Cerebellar cortex (tissue), 1 donor: ENCODE results near the gene SNX33.
"Not testable (repeated sequence)": the region's sequence is repeated elsewhere in the genome, so short reads cannot be mapped to it uniquely, and the experiment has no call there.

Experiments used
- DNase-seq: peaks from one replicate; pipeline ENCODE4 v3.0.0-alpha.2; 2015; ENCODE audit warnings: low spot score

The SNX33 gene, protein sequence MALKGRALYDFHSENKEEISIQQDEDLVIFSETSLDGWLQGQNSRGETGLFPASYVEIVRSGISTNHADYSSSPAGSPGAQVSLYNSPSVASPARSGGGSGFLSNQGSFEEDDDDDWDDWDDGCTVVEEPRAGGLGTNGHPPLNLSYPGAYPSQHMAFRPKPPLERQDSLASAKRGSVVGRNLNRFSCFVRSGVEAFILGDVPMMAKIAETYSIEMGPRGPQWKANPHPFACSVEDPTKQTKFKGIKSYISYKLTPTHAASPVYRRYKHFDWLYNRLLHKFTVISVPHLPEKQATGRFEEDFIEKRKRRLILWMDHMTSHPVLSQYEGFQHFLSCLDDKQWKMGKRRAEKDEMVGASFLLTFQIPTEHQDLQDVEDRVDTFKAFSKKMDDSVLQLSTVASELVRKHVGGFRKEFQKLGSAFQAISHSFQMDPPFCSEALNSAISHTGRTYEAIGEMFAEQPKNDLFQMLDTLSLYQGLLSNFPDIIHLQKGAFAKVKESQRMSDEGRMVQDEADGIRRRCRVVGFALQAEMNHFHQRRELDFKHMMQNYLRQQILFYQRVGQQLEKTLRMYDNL

DNA sequence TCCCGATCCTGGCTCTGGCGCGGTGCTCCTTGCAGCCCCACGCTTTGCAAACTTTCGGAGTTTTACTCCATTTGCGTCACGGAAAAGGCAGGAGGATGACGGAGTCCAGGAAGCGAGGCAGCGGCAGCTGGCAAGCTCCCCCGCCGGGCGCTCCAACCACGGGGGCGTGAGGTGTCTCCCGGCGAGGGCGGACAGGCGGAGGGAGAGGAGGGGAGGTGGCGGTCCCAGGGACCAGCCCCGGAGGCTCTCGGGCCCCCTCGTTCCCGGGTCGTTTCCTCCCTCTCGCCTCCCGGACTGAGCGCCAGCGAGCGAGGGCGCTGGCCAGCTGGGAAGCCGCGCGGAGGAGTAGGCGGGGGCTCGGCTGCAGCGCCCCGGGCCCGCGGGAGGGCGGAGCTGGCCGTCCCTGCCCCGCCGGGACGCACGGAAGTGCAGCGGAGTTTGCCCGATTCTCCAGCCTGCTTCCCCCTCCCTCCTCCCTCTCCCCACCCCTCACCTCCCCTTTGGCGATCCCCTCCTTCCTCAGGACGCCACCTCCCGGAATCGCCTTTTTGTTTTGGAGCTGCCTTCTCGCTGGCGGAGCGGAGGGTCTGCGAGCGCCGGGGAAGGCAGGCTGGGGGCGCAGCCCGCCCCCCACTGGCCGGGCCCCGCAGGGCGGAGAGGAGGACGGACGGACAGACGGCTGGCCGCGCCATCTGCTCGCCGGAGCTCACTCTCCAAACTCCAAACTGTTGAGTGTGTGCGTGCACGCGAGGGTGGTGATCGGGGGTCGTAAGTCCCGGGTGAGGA, at the start of gene SNX33:
SNX33 (plus strand) TSS at position 543 of the 786 bp plus-strand sequence. CDS start 1,191 bp downstream, outside the sequence.
- peak; percentile 70 for DNase-seq

DNA sequence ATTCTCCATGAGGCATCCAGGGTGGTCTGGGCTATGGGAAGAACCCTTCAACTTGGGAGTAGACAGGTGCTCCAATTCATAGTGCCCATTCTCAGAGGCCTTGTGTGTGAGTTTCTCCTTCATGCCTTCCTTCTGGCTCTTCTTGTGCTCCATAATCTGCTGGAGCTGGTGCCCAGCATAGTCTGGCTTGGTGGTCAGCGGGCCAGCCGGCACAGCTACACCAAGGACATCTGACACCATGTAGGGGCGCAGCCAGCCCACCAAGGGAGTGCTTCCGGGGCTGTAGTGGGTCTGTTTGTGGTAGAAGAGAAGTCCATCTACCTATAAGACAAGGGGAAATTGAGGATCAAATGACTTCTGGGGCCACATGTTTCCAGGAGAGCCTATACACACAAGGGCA, 49.4 kb upstream of the SNX33 start:
- no peak for DNase-seq

GRCh38 chr15:75599401-75599800, 48.3 kb upstream of the SNX33 start:
- DNase-seq = no peak

DNA sequence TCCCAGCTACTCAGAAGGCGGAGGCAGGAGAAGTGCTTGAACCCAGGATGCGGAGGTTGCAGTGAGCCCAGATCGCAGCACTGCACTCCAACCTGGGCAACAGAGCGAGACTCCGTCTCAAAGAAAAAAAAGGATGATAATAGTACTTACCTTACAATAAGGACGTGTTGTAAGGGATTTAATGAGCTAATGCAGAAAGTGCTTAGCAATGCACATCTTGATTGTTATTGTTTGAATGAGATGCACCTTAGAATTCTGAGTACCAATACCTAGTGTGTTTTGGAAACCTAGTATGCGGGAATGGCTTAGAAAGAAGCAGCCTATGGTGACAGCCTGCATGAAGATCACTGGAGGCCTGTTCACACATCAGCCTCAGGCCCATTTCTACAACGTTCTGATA, 41.7 kb upstream of the SNX33 start:
- DNase-seq = no peak

GRCh38 chr15:75606711-75607699, 40.7 kb upstream of the SNX33 start:
- no peak for DNase-seq

DNA sequence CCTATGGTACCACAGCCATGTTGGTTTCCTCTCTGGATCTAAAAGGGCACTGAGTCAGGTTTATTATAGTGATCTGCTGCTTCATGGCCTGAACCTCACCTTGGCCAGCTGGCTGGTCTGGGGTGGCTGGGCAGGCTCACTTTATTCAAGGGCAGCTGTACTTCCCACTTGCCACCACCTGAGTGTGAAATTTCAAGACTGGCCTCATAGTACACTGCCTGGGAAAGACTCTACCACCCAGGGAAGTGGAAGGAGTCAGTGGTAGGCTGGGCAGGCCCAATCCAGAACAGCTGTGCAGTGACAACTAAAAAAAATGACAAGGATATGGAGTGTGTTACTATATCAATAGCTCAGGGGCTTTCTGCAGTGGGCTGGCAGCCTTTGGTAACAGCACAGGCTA, 30.9 kb upstream of the SNX33 start:
- no peak for DNase-seq

DNA sequence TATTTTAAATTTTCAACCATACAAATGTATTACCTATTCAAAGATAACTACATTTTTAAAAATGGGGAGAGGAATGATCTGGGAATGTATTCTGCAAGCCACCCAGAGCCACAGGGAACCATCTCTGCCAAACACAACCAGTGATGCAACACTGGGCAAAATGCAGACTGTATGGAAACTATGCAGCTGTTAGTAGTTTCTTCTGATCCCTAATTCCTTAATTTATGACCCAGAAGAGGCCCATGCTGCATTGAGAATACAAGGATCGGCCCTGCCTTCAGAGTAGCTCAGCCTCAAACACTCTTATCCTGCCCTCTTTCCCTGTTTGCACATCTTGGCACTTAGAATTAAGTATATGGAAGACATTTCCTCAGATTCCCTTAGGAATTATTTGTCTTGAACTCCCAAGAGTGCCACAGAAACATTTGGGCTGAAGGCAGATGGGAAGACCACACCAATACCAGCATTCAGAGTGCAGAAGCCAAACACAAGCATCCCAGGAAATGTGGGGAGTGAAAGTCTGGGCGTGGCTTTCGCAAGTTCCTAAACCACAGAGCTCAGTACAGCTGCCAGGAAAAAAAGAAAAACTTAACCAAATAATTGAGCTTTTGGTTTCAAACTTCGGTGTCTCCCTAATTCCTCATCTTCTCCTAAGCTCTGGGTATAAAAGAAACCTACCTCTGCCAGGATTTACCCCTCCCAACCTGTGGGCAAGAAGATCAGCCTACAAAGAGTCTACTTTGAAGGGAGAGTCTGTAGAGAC, 27.5 kb upstream of the SNX33 start:
- DNase-seq = no peak

DNA sequence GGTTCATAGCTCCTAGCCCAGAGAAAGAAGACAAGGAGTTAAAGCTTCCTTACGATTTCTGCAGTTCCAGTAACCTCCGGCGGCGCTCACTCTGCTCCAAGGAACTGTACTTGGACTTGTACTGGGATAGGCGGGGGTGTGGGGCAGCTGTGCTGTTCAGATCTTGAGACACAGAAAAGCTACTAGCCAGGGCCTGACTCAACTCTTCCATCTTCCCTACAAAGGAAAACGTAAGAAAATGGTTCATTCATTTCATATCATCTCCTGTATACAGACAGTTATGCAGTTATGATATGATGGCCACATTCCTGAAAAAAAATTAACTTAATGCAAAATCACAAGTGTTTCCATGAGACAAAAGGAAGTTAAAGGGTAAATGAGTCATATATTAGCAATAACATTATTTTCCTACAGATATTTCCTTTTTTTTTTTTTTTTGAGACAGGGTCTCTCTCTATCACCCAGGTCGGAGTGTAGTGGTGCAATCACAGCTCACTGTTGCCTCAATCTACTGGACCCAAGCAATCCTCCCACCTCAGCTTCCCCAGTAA, 26.8 kb upstream of the SNX33 start:
- DNase-seq = peak; percentile 42

- DNase-seq = no peak
These were observed 25.2 kb upstream of the SNX33 start for GRCh38 chr15:75622505-75622904.

DNA sequence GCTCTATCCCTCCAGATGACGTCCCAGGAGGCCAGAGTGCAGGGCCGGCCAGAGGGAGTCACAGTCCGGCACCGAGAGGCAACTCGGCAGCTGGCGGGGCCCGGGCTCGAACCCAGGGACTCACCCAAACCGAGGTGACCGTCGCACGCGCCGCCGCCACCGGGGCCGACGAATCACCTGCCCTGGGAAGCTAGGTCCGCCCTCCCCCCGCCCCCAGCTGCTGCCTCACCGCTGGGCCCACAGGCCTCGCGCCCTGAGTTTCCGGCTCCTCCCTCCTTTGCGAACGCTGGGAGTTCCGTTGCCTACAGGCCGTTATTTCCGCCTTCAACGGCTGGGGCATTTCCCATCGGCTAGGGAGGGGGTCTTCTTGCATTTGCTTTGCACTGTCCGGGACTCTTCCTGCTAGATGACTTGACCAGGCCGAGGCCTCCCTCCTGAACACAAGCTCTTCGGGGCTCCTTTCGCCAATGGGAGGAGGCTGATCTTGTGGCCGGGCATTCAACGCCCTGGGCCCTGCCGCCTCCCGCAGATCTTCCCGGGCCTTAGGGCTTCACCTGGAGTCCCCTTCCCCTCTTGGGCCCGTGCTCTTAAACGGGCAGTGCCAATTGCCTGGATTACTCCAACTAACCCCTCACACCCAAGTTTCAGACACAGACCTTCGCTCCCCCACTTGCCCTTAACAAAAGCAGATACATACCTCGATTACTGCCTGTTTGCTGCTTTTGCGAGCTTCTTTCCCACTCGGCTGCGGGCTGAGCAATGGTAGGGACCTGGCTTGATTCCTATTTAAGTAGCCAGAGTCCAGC, 22.0 kb upstream of the SNX33 start, which contains the start of gene SNUPN:
SNUPN (minus strand) TSS at position 184 of the 806 bp plus-strand sequence. CDS start 4,674 bp downstream, outside the sequence.
- DNase-seq = peak; percentile 95

DNA sequence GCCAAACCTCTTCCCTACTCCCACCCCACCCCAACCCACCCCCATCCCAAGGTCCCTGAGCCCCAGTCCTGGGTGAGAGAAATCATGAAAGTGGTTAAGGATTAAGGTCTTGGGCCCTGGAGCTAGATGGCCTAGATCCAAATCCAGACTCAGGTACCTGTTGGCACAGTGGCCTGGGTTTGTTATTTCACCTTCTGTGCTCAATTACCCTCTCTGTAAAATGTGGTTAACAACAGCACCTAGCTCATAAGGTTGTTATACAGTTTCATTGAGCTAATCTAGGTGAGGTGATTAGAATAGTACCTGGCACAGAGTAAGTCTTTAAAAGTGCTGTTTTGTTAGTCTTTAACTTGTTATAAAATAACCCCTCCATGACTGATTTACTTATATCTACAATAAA, 15.8 kb upstream of the SNX33 start:
- DNase-seq = no peak

GRCh38 chr15:75633922-75634321, 13.8 kb upstream of the SNX33 start:
- DNase-seq = not testable (repeated sequence)

- DNase-seq = no peak
These were observed 11.7 kb upstream of the SNX33 start for GRCh38 chr15:75636026-75636425.

GRCh38 chr15:75637245-75638009, 10.3 kb upstream of the SNX33 start:
- no peak for DNase-seq

DNA sequence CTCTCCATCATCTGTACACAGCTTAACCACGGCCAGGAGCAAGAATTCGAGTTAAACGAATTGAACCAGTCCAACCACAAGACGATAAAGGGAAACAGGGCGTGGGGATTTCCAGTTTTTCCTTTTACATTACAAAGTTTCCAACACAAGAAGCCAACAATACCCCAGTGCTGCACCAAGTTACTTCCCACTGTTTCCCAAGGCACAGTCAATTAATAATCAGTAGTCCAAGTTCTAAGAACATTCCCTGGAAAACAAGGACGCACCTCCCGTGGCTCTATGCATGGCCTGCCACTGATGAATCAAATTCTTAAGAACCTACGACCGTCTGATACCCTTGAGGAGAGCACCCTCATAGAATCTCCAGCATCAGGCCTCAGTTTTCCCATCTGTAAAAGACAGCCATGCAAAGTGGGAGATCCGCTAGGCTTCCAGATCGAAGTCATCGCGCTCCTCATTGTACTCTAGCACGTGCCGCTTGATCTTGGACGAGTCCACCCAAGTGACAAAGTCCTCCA, 8.5 kb upstream of the SNX33 start:
- DNase-seq = no peak

GRCh38 chr15:75639709-75640482, 7.8 kb upstream of the SNX33 start, which contains the start of gene IMP3:
Gene IMP3 (minus strand): TSS chr15:75640224. CDS start chr15:75640168, 56 bp downstream.
- DNase-seq = peak; percentile 99

DNA sequence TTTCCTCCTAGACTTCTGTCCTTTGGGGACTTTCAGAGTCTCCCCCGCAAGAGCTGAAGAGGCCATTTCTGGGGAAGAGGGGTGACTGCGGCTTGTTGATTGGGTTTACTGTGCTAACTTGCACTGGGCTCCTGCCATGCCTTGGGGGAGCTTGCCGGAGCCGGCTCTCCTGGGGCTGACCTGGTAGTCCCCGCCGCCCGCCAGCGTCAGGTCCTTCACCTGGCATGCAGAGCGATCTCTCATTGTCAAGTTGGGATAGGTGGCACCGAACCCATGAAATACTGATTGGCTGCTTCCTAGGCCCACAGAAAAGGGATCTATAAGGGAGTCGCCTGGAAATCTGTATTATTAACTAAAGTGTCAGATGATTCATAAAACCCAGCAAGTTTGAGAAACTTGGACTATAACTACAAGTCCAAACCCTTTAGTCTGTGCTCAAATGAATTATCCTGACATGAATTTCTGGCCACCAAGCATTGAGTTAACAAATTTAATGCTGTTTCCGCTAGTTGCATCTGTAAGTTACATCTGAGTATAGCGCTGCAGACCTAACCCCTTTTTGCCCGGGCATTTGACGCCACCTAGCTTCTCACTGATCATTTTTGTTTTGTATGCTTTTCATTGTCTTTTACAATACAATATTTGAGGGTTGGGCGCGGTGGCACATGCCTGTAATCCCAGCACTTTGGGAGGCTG, 7.1 kb upstream of the SNX33 start:
- DNase-seq = peak; percentile 54
